WTC11 (cell line): ENCODE results near the gene GIMAP7. TPM values are rescaled to one million over a fixed set of nuclear protein-coding genes. Genes with fewer than 3 reads are reported as not detected.

Experiments used
- ATAC-seq: fragments of 200-7000 bp; cut with Tn5 transposase; 2 replicates; pipeline ENCODE4 v1.10.0; 2021; ENCODE audit warnings: mild to moderate bottlenecking, moderate library complexity
- CTCF ChIA-PET: fragments of 300-600 bp; sonication (Branson Sonifier 250); formaldehyde crosslinking; loops from one replicate; lab custom pipeline; 2021; ENCODE audit warnings: antibody characterized with exemption; lab: Charles Lee
- POLR2A ChIA-PET: fragments of 350-600 bp; sonication (Branson Sonifier 250); formaldehyde crosslinking; loops from one replicate; lab custom pipeline; 2021; ENCODE audit warnings: antibody characterized with exemption; lab: Charles Lee
- DNase-seq: peaks from one replicate; pipeline ENCODE4 v3.0.0; 2021; ENCODE audit warnings: low spot score
- H3K27ac Mint-ChIP-seq: 2 replicates; pipeline ENCODE4 v1.8.0; 2021; ENCODE audit warnings: mixed read lengths
- H3K27me3 Mint-ChIP-seq: 2 replicates; pipeline ENCODE4 v1.8.0; 2021; ENCODE audit warnings: low read depth, mild to moderate bottlenecking, moderate library complexity, mixed read lengths
- H3K36me3 Mint-ChIP-seq: 2 replicates; pipeline ENCODE4 v1.8.0; 2021; ENCODE audit warnings: mixed read lengths
- H3K4me1 Mint-ChIP-seq: 2 replicates; pipeline ENCODE4 v1.8.0; 2022; ENCODE audit warnings: mixed read lengths
- H3K4me3 Mint-ChIP-seq: 2 replicates; pipeline ENCODE4 v1.8.0; 2021; ENCODE audit warnings: mild to moderate bottlenecking, moderate library complexity, mixed read lengths
- H3K9me3 Mint-ChIP-seq: 2 replicates; pipeline ENCODE4 v1.8.0; 2021; ENCODE audit warnings: mixed read lengths
- ATF6 ChIP-seq: sonication (generic); formaldehyde crosslinking; IDR thresholded peaks from 2 replicates; pipeline ENCODE4 v1.8.1; 2023; ENCODE audit warnings: mild to moderate bottlenecking, missing genetic modification reagents
- GRHL2 ChIP-seq: fragments of 250-450 bp; sonication (Bioruptor Pico); IDR thresholded peaks from 2 replicates; pipeline ENCODE4 v1.8.0; 2022; ENCODE audit warnings: mild to moderate bottlenecking, moderate library complexity; ENCODE audit not compliant: insufficient replicate concordance, severe bottlenecking
- GTF2I ChIP-seq: fragments of 250-450 bp; sonication (Bioruptor Pico); conservative IDR thresholded peaks from 2 replicates; pipeline ENCODE4 v1.4.0; 2021; ENCODE audit warnings: mild to moderate bottlenecking
- HMGA2 ChIP-seq: fragments of 250-450 bp; sonication (Bioruptor Pico); IDR thresholded peaks from 2 replicates; pipeline ENCODE4 v1.4.0; 2021; ENCODE audit warnings: mild to moderate bottlenecking, moderate library complexity
- HMGXB4 ChIP-seq: sonication (generic); formaldehyde crosslinking; IDR thresholded peaks from 2 replicates; pipeline ENCODE4 v1.8.1; 2023; ENCODE audit warnings: mild to moderate bottlenecking, moderate library complexity, missing genetic modification reagents
- MXD4 ChIP-seq: fragments of 250-450 bp; sonication (Bioruptor Pico); IDR thresholded peaks from 2 replicates; pipeline ENCODE4 v1.8.0; 2021; ENCODE audit warnings: mild to moderate bottlenecking, moderate library complexity, borderline replicate concordance
- RORB ChIP-seq: fragments of 250-450 bp; sonication (Bioruptor Pico); IDR thresholded peaks from 2 replicates; pipeline ENCODE4 v1.9.0; 2021; ENCODE audit warnings: mild to moderate bottlenecking
- SMAD4 ChIP-seq: sonication (generic); formaldehyde crosslinking; IDR thresholded peaks from 2 replicates; pipeline ENCODE4 v1.8.0; 2022; ENCODE audit warnings: mild to moderate bottlenecking, missing genetic modification reagents
- TP53 ChIP-seq: sonication (generic); formaldehyde crosslinking; IDR thresholded peaks from 2 replicates; pipeline ENCODE4 v1.8.1; 2023; ENCODE audit warnings: mild to moderate bottlenecking, missing genetic modification reagents
- ZNF138 ChIP-seq: sonication (generic); formaldehyde crosslinking; conservative IDR thresholded peaks from 2 replicates; pipeline ENCODE4 v1.8.1; 2022; ENCODE audit warnings: mild to moderate bottlenecking, moderate library complexity, missing genetic modification reagents
- ZNF317 ChIP-seq: sonication (generic); formaldehyde crosslinking; IDR thresholded peaks from 2 replicates; pipeline ENCODE4 v1.8.1; 2023; ENCODE audit warnings: low read depth, mild to moderate bottlenecking, moderate library complexity, missing genetic modification reagents, borderline replicate concordance
- ZNF532 ChIP-seq: fragments of 250-450 bp; sonication (Bioruptor Pico); IDR thresholded peaks from 2 replicates; pipeline ENCODE4 v1.9.0; 2021; ENCODE audit warnings: mild to moderate bottlenecking, borderline replicate concordance
- total RNA-seq: library from RNA; stranded (reverse); gene quantifications from 3 replicates; pipeline ENCODE4 v1.2.3, GENCODE V29; 2021
- TF ChIP-seq, protein P1 (sequence below): sonication (generic); formaldehyde crosslinking; IDR thresholded peaks from 2 replicates; pipeline ENCODE4 v1.8.1; 2022; ENCODE audit warnings: mild to moderate bottlenecking, moderate library complexity, missing genetic modification reagents
- TF ChIP-seq, protein P2 (sequence below): sonication (generic); formaldehyde crosslinking; IDR thresholded peaks from 2 replicates; pipeline ENCODE4 v1.8.0; 2022; ENCODE audit warnings: mild to moderate bottlenecking, missing genetic modification reagents
- TF ChIP-seq, protein P3 (sequence below): sonication (generic); formaldehyde crosslinking; IDR thresholded peaks from 2 replicates; pipeline ENCODE4 v1.8.0; 2023; ENCODE audit warnings: mild to moderate bottlenecking, missing genetic modification reagents

Gene GIMAP7
- total RNA-seq, 1 experiment from 2014 or later: 0.37 TPM

- Mint-ChIP-seq H3K27ac (no peak overlapping the region), H3K4me3 (no peak overlapping the region), H3K4me1 (peaks cover 4% of the 10 kb centered on the region), H3K36me3 (no peaks in the 10 kb centered on the region), H3K9me3 (peaks cover 11% of the 10 kb centered on the region; the same call in 1 of the 2 replicates), H3K27me3 (peaks cover 25% of the 10 kb centered on the region)
- CTCF ChIA-PET: no interaction called here
- POLR2A ChIA-PET: no interaction called here
- ATAC-seq (no peak), DNase-seq (no peak)
- TF ChIP-seq GTF2I (CRISPR knock-in tag) (no peak), ZNF532 (no peak), MXD4 (CRISPR knock-in tag) (no peak), RORB (CRISPR knock-in tag) (no peak), SMAD4 (CRISPR knock-in tag) (no peak), ZNF138 (CRISPR knock-in tag) (no peak), ATF6 (CRISPR knock-in tag) (no peak), TP53 (CRISPR knock-in tag) (no peak), HMGXB4 (CRISPR knock-in tag) (no peak), HMGA2 (CRISPR knock-in tag) (no peak), ZNF317 (CRISPR knock-in tag) (no peak), GRHL2 (CRISPR knock-in tag) (no peak)
- TF ChIP-seq, protein P1, sequence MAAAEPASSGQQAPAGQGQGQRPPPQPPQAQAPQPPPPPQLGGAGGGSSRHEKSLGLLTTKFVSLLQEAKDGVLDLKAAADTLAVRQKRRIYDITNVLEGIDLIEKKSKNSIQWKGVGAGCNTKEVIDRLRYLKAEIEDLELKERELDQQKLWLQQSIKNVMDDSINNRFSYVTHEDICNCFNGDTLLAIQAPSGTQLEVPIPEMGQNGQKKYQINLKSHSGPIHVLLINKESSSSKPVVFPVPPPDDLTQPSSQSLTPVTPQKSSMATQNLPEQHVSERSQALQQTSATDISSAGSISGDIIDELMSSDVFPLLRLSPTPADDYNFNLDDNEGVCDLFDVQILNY (CRISPR knock-in tag): no peak
- TF ChIP-seq, protein P2, sequence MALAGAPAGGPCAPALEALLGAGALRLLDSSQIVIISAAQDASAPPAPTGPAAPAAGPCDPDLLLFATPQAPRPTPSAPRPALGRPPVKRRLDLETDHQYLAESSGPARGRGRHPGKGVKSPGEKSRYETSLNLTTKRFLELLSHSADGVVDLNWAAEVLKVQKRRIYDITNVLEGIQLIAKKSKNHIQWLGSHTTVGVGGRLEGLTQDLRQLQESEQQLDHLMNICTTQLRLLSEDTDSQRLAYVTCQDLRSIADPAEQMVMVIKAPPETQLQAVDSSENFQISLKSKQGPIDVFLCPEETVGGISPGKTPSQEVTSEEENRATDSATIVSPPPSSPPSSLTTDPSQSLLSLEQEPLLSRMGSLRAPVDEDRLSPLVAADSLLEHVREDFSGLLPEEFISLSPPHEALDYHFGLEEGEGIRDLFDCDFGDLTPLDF (CRISPR knock-in tag): no peak
- TF ChIP-seq, protein P3, sequence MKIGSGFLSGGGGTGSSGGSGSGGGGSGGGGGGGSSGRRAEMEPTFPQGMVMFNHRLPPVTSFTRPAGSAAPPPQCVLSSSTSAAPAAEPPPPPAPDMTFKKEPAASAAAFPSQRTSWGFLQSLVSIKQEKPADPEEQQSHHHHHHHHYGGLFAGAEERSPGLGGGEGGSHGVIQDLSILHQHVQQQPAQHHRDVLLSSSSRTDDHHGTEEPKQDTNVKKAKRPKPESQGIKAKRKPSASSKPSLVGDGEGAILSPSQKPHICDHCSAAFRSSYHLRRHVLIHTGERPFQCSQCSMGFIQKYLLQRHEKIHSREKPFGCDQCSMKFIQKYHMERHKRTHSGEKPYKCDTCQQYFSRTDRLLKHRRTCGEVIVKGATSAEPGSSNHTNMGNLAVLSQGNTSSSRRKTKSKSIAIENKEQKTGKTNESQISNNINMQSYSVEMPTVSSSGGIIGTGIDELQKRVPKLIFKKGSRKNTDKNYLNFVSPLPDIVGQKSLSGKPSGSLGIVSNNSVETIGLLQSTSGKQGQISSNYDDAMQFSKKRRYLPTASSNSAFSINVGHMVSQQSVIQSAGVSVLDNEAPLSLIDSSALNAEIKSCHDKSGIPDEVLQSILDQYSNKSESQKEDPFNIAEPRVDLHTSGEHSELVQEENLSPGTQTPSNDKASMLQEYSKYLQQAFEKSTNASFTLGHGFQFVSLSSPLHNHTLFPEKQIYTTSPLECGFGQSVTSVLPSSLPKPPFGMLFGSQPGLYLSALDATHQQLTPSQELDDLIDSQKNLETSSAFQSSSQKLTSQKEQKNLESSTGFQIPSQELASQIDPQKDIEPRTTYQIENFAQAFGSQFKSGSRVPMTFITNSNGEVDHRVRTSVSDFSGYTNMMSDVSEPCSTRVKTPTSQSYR (CRISPR knock-in tag): no peak
Observed at GRCh38 chr7:150487625-150488024, 27.0 kb upstream of the GIMAP7 start.
